Activated B cell treated with CpG ODN at 0.5 μM for 24 hours (primary cell): Measurements from ENCODE around the gene KRTAP5-7. TPM values are rescaled to one million over a fixed set of nuclear protein-coding genes. Genes with fewer than 3 reads are reported as not detected.
A peak's percentile ranks its signal among the peaks of the same experiment; 100 is the strongest.

Experiments used
- ATAC-seq: fragments of 200-7000 bp; cut with Tn5 transposase; one replicate; pipeline ENCODE4 v1.10.0; 2021; ENCODE audit warnings: low read depth, mild to moderate bottlenecking, moderate library complexity
- CTCF ChIA-PET: fragments of 350-600 bp; sonication (Branson Sonifier 250); formaldehyde crosslinking; loops from one replicate; lab custom pipeline; 2021; ENCODE audit warnings: antibody characterized with exemption; lab: Charles Lee
- POLR2A ChIA-PET: fragments of 350-600 bp; sonication (Branson Sonifier 250); formaldehyde crosslinking; loops from one replicate; lab custom pipeline; 2021; ENCODE audit warnings: antibody characterized with exemption; lab: Charles Lee
- DNase-seq: peaks from one replicate; pipeline ENCODE4 v3.0.0; 2022
- H3K27ac Mint-ChIP-seq: one replicate; pipeline ENCODE4 v1.8.0; 2020; ENCODE audit warnings: mixed read lengths
- H3K27me3 Mint-ChIP-seq: one replicate; pipeline ENCODE4 v1.8.0; 2021; ENCODE audit warnings: mixed read lengths
- H3K36me3 Mint-ChIP-seq: one replicate; pipeline ENCODE4 v1.8.0; 2021; ENCODE audit warnings: low read depth, mixed read lengths
- H3K4me1 Mint-ChIP-seq: one replicate; pipeline ENCODE4 v1.8.0; 2021; ENCODE audit warnings: mixed read lengths
- H3K4me3 Mint-ChIP-seq: one replicate; pipeline ENCODE4 v1.8.0; 2020; ENCODE audit warnings: mild to moderate bottlenecking, mixed read lengths
- H3K9me3 Mint-ChIP-seq: one replicate; pipeline ENCODE4 v1.8.0; 2020; ENCODE audit warnings: mixed read lengths
- CTCF ChIP-seq: fragments of 200-600 bp; IDR thresholded peaks from one replicate; pipeline ENCODE4 v1.8.0; 2022; ENCODE audit warnings: antibody characterized with exemption, mild to moderate bottlenecking
- intact Hi-C: fragments of 100-400 bp; cut with micrococcal nuclease; formaldehyde crosslinking; loops from one replicate; pipeline ENCODE4 v1.15.1; 2024
- total RNA-seq: library from RNA; stranded (reverse); gene quantifications from 2 replicates; pipeline ENCODE4 v1.2.3, GENCODE V29; 2022

KRTAP5-7 gene
- total RNA-seq, 1 donor from 2014 or later, result 0.49 TPM

GRCh38 chr11:71490731-71491390 lies 36.2 kb upstream of the KRTAP5-7 start:
- H3K27ac Mint-ChIP-seq, result no peak overlapping the region
- H3K4me3 Mint-ChIP-seq, result no peak overlapping the region
- no peak for ATAC-seq
- H3K4me1 Mint-ChIP-seq, result peaks cover 10% of the 10 kb centered on the region
- POLR2A ChIA-PET, result no interaction called here
- no peaks in the 10 kb centered on the region for H3K9me3 Mint-ChIP-seq
- peak; percentile 7 for DNase-seq
- intact Hi-C loops, result no loop called here
- CTCF ChIA-PET, result no interaction called here
- H3K36me3 Mint-ChIP-seq, result peaks cover 86% of the 10 kb centered on the region
- TF ChIP-seq CTCF, result no peak
- no peaks in the 10 kb centered on the region for H3K27me3 Mint-ChIP-seq

DNA sequence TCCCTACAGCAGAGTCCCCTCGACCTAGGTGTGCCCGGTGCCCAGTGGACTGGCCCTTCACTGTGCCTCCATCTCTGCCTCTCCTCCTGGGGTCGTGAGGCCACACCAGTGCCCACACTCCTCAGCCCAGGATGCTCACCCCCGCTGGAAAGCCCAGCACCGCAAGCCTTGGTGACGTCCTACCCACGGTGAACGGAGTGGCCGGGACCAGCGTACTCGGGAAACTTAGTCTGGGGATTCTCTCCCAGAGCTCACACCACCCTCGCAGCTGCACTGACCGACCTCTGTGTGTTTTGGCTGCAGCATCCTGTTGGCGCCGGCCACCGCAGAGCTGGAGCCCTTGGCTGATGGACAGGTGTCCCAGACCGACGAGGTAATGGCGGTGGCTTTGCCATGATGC lies 35.5 kb upstream of the KRTAP5-7 start:
- Mint-ChIP-seq H3K4me1 (peaks cover 10% of the 10 kb centered on the region), H3K36me3 (peaks cover 86% of the 10 kb centered on the region), H3K4me3 (no peak overlapping the region), H3K27me3 (no peaks in the 10 kb centered on the region), H3K9me3 (no peaks in the 10 kb centered on the region), H3K27ac (no peak overlapping the region)
- intact Hi-C loops, result no loop called here
- TF ChIP-seq CTCF, result no peak
- ChIA-PET POLR2A (no interaction called here), CTCF (no interaction called here)
- no peak for ATAC-seq
- DNase-seq, result no peak

DNA sequence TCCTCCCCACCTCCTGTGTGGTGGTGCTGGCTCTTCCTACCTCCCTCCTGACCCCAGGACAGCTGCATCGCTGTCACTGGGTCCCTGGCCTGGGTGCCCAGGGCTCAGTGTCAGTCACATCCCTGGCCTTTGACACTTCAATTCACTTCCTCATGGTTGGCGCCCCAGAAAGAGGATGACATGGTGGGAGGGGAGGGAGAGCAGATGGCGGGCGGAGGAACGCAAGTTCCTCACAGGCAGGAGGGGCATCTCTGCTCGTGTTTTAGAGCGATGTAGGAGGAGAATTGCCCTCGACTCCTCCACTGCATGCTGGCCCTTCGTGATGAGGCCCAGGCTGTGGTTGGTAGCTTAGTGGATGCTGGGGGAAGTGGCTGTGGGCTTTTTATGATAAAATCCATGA lies 35.1 kb upstream of the KRTAP5-7 start:
- Mint-ChIP-seq H3K36me3 (peaks cover 87% of the 10 kb centered on the region), H3K9me3 (no peaks in the 10 kb centered on the region), H3K4me1 (peaks cover 10% of the 10 kb centered on the region), H3K4me3 (no peak overlapping the region), H3K27me3 (no peaks in the 10 kb centered on the region), H3K27ac (no peak overlapping the region)
- ChIA-PET CTCF (no interaction called here), POLR2A (no interaction called here)
- ATAC-seq (no peak), DNase-seq (peak; percentile 3)
- TF ChIP-seq CTCF, result no peak
- intact Hi-C loops, result no loop called here

GRCh38 chr11:71495286-71496230 lies 31.5 kb upstream of the KRTAP5-7 start:
- H3K27ac Mint-ChIP-seq, result no peak overlapping the region
- TF ChIP-seq CTCF, result no peak
- ChIA-PET CTCF (no interaction called here), POLR2A (no interaction called here)
- intact Hi-C loops, result no loop called here
- DNase-seq, result no peak
- no peak overlapping the region for H3K4me3 Mint-ChIP-seq
- H3K36me3 Mint-ChIP-seq, result peaks cover 92% of the 10 kb centered on the region
- H3K4me1 Mint-ChIP-seq, result no peaks in the 10 kb centered on the region
- ATAC-seq, result no peak
- H3K9me3 Mint-ChIP-seq, result no peaks in the 10 kb centered on the region
- no peaks in the 10 kb centered on the region for H3K27me3 Mint-ChIP-seq

DNA sequence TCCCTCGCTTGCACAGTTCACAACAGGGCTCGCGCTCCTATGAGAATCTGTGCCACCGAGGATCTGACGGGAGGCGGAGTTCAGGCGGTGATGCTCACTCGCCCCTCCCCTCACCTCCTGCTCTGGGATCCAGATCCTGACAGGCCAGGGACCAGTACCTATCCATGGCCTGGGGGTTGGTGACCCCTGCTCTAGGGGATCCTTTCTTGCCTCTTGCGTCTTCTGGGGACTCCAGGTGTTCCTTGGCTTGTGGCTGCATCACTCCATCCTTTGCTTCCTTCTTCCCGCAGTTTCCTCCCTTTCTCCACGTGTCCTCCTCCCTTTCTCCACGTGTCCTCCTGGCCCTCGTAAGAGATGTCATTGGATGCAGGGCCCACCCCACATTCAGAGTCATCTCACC lies 30.6 kb upstream of the KRTAP5-7 start:
- Mint-ChIP-seq H3K36me3 (peaks cover 89% of the 10 kb centered on the region), H3K4me1 (no peaks in the 10 kb centered on the region), H3K9me3 (no peaks in the 10 kb centered on the region), H3K27me3 (no peaks in the 10 kb centered on the region), H3K4me3 (no peak overlapping the region), H3K27ac (peak overlapping the region; percentile 8)
- ChIA-PET CTCF (no interaction called here), POLR2A (no interaction called here)
- no peak for ATAC-seq
- no peak for TF ChIP-seq CTCF
- intact Hi-C loops, result no loop called here
- DNase-seq, result peak; percentile 12
